Thyroid gland (tissue), 4 donors: ENCODE measurements around the gene MEF2B.

Source experiments
- POLR2A ChIP-seq, 2 donors: fragments of 450-650 bp; IDR thresholded peaks; one replicate each; pipeline ENCODE4 v1.6.1; 2017; ENCODE audit warnings: antibody characterized with exemption in 2 of 2, mild to moderate bottlenecking in 2 of 2, moderate library complexity in 1 of 2
- TF ChIP-seq, protein P1 (sequence below), 6 experiments: fragments of 200-600 bp in 3 of 6; fragments of 450-650 bp in 3 of 6; sonication (generic) in 3 of 6; IDR thresholded peaks; one replicate each; pipeline ENCODE4 v1.5.1; 2016 to 2019; ENCODE audit warnings: antibody characterized with exemption in 6 of 6, mild to moderate bottlenecking in 2 of 6, inconsistent platforms in 1 of 6, moderate library complexity in 1 of 6

DNA sequence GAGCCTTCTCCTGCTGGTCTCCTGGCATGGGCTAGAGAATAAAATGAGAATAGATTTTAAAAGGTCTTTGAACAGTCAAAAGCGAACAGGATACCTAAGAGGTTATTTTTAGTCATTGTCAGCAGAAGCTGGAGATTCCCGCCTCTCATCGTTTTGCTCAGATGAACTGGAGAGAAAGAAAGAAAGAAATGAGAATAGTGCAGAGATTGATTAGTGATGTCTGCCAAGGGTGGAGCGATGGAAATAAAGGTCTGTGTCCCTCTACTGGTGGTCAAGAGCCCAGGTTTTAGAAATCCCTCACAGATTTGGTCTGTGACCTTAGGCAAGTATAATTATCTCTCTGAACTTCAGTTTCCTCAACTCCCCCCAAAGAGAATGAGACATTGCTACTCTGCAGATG is 47.0 kb upstream of the MEF2B start:
- TF ChIP-seq, protein P1, sequence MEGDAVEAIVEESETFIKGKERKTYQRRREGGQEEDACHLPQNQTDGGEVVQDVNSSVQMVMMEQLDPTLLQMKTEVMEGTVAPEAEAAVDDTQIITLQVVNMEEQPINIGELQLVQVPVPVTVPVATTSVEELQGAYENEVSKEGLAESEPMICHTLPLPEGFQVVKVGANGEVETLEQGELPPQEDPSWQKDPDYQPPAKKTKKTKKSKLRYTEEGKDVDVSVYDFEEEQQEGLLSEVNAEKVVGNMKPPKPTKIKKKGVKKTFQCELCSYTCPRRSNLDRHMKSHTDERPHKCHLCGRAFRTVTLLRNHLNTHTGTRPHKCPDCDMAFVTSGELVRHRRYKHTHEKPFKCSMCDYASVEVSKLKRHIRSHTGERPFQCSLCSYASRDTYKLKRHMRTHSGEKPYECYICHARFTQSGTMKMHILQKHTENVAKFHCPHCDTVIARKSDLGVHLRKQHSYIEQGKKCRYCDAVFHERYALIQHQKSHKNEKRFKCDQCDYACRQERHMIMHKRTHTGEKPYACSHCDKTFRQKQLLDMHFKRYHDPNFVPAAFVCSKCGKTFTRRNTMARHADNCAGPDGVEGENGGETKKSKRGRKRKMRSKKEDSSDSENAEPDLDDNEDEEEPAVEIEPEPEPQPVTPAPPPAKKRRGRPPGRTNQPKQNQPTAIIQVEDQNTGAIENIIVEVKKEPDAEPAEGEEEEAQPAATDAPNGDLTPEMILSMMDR (IDR thresholded peaks at IDR 0.05) = no peak
- TF ChIP-seq POLR2A (IDR thresholded peaks at IDR 0.05) = no peak
